Fibroblast of lung (primary cell): ENCODE results near the gene ADGRV1. TPM values are rescaled to one million over a fixed set of nuclear protein-coding genes. Genes with fewer than 3 reads are reported as not detected.
A peak's percentile ranks its signal among the peaks of the same experiment; 100 is the strongest.

Source experiments
- DNase-seq, 2 donors: peaks; one replicate each; pipeline versions ENCODE4 v3.0.0 to v3.0.0-alpha.2; 2010; ENCODE audit warnings: low read depth in 2 of 2
- H2AFZ ChIP-seq: 2 replicates; pipeline ENCODE4 v1.5.1; 2012; ENCODE audit warnings: low read length, control low read depth, inconsistent platforms
- H3K27ac ChIP-seq: 2 replicates; pipeline ENCODE4 v1.5.1; 2011; ENCODE audit warnings: low read length, control low read depth; ENCODE audit not compliant: insufficient read depth
- H3K27me3 ChIP-seq: 2 replicates; pipeline ENCODE4 v1.5.1; 2011; ENCODE audit warnings: mild to moderate bottlenecking, low read length; ENCODE audit not compliant: control insufficient read depth, insufficient read depth
- H3K36me3 ChIP-seq: 2 replicates; pipeline ENCODE4 v1.5.1; 2011; ENCODE audit warnings: low read length; ENCODE audit not compliant: control insufficient read depth, insufficient read depth
- H3K4me1 ChIP-seq: 2 replicates; pipeline ENCODE4 v1.5.1; 2011; ENCODE audit warnings: low read length; ENCODE audit not compliant: control insufficient read depth, insufficient read depth; ENCODE audit errors: extremely low read depth
- H3K4me2 ChIP-seq: 2 replicates; pipeline ENCODE4 v1.5.1; 2011; ENCODE audit warnings: low read length, control low read depth; ENCODE audit not compliant: insufficient read depth; ENCODE audit errors: extremely low read depth
- H3K4me3 ChIP-seq, 4 experiments: fragments of 200-600 bp in 1 of 4; sonication (generic) in 1 of 4; replicated peaks in 1 of 4; 2 replicates each; pipeline ENCODE4 v1.5.1; 2011 to 2016; ENCODE audit warnings: low read length in 4 of 4, low read depth in 3 of 4, mild to moderate bottlenecking in 3 of 4, control low read depth in 2 of 4, inconsistent platforms in 1 of 4, mixed read lengths in 1 of 4; ENCODE audit not compliant: insufficient read depth in 1 of 4; ENCODE audit errors: control extremely low read depth in 1 of 4
- H3K79me2 ChIP-seq: 2 replicates; pipeline ENCODE4 v1.5.1; 2012; ENCODE audit warnings: mild to moderate bottlenecking, low read length, inconsistent platforms; ENCODE audit not compliant: control insufficient read depth, insufficient read depth
- H3K9ac ChIP-seq: 2 replicates; pipeline ENCODE4 v1.5.1; 2011; ENCODE audit warnings: mild to moderate bottlenecking, low read length, control low read depth; ENCODE audit not compliant: insufficient read depth
- H3K9me3 ChIP-seq: 2 replicates; pipeline ENCODE4 v1.5.1; 2012; ENCODE audit warnings: low read depth, low read length; ENCODE audit not compliant: control insufficient read depth, insufficient read depth
- H4K20me1 ChIP-seq: 2 replicates; pipeline ENCODE4 v1.5.1; 2011; ENCODE audit warnings: low read length; ENCODE audit not compliant: control insufficient read depth, insufficient read depth; ENCODE audit errors: extremely low read depth
- EZH2 ChIP-seq: IDR thresholded peaks from 2 replicates; pipeline ENCODE4 v1.5.1; 2012; ENCODE audit warnings: low read length, control low read depth, mild to moderate bottlenecking; ENCODE audit errors: missing control alignments
- polyA plus RNA-seq, 2 donors: library from polyadenylated mRNA; depleted of rRNA in 1 of 2; stranded (reverse) in 1 of 2; unstranded in 1 of 2; fragments of >200 nt; gene quantifications; 2 replicates each; pipeline ENCODE4 v1.2.1, GENCODE V29; 2011 to 2012; ENCODE audit warnings: missing spikeins in 1 of 2
- total RNA-seq: library from RNA; depleted of rRNA; stranded (reverse); fragments of >200 nt; gene quantifications from 2 replicates; pipeline ENCODE4 v1.2.1, GENCODE V29; 2014
- TF ChIP-seq, protein P1 (sequence below), 2 donors: IDR thresholded peaks in 1 of 2; conservative IDR thresholded peaks in 1 of 2; 1 replicate in 1 of 2; 2 replicates in 1 of 2; pipeline ENCODE4 v1.5.1; 2011 to 2012; ENCODE audit warnings: low read length in 2 of 2, control low read depth in 1 of 2, inconsistent platforms in 1 of 2, low read depth in 1 of 2, mild to moderate bottlenecking in 1 of 2

The ADGRV1 gene
- total and polyA plus RNA-seq, 2 donors (not counting 1 experiment from before 2014, with no cell fraction given) = 0.15 to 0.17 TPM

DNA sequence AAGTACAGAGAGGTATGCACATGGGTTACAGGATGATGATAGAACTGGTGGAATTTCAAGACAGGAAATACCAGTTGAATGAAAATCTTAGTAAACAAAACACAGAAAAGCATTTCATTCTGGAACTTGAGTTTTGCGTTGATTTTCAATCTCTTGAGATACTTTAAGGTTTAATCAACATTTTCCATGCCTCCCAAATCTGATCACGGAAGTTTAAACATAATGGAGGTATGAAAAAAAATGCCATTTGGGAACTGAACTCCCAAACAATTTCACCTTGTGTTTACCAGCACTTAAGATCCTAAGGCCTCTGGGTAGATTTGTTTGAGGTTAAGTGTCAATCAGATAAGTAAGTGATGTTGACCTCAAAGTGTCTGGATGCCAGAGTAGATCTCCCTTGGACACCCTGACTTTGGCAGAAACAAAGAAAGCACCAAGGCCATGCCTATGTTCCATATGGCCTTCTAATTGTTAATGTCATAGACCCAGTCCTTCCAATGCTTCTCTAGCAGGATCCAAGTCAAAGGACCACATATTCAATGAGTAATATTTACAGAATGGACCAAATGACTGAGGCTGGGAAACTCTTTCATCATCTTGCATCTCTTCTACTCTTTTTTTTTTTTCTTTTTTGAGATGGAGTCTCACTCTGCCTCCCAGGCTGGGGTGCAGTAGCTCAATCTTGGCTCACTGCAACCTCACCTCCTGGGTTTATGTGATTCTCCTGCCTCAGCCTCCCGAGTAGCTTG is 607.6 kb downstream of the ADGRV1 start:
- Histone ChIP-seq H3K27ac (no peak overlapping the region), H3K27me3 (no peaks in the 10 kb centered on the region), H3K9ac (no peak overlapping the region), H3K4me1 (peaks cover 4% of the 10 kb centered on the region), H3K4me2 (no peak overlapping the region), H3K79me2 (no peaks in the 10 kb centered on the region), H4K20me1 (no peaks in the 10 kb centered on the region), H3K4me3 (no peak overlapping the region), H2AFZ (no peak overlapping the region), H3K36me3 (no peaks in the 10 kb centered on the region), H3K9me3 (no peaks in the 10 kb centered on the region)
- TF ChIP-seq EZH2 = no peak
- TF ChIP-seq, protein P1, sequence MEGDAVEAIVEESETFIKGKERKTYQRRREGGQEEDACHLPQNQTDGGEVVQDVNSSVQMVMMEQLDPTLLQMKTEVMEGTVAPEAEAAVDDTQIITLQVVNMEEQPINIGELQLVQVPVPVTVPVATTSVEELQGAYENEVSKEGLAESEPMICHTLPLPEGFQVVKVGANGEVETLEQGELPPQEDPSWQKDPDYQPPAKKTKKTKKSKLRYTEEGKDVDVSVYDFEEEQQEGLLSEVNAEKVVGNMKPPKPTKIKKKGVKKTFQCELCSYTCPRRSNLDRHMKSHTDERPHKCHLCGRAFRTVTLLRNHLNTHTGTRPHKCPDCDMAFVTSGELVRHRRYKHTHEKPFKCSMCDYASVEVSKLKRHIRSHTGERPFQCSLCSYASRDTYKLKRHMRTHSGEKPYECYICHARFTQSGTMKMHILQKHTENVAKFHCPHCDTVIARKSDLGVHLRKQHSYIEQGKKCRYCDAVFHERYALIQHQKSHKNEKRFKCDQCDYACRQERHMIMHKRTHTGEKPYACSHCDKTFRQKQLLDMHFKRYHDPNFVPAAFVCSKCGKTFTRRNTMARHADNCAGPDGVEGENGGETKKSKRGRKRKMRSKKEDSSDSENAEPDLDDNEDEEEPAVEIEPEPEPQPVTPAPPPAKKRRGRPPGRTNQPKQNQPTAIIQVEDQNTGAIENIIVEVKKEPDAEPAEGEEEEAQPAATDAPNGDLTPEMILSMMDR (conservative IDR thresholded peaks at IDR 0.05 in 1 of 2, IDR thresholded peaks at IDR 0.05 in 1 of 2; ENCODE audit: low read depth in 1 of 2, low read length in 2 of 2) = no peak
- DNase-seq = peak in 1 of 2 donors; percentile 68

DNA sequence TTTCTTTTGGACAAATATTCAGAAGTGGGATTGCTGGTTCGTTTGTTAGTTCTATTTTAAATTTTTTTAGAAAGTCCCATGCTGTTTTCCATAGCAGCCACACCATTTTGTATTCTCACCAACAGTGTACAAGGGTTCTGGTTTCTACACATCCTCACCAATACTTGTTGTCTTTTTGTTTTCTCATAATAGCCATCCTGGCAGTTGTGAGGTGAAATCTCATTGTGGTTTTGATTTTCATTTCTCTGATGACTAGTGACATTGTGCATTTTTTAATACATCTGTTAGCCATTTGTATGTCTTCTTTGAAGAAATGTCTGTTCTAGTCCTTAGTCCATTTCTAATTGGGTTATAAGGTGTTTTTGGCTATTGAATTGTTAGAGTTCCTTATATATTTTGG is 610.3 kb downstream of the ADGRV1 start:
- H3K36me3 ChIP-seq = no peaks in the 10 kb centered on the region
- H3K4me1 ChIP-seq = no peaks in the 10 kb centered on the region
- H3K79me2 ChIP-seq = no peaks in the 10 kb centered on the region
- H4K20me1 ChIP-seq = no peaks in the 10 kb centered on the region
- no peaks in the 10 kb centered on the region for H3K9me3 ChIP-seq
- H3K27ac ChIP-seq = no peak overlapping the region
- no peak overlapping the region for H3K4me2 ChIP-seq
- H3K4me3 ChIP-seq = no peak overlapping the region
- H2AFZ ChIP-seq = no peak overlapping the region
- TF ChIP-seq, protein P1 (conservative IDR thresholded peaks at IDR 0.05 in 1 of 2, IDR thresholded peaks at IDR 0.05 in 1 of 2; ENCODE audit: low read depth in 1 of 2, low read length in 2 of 2) = no peak
- no peak for TF ChIP-seq EZH2
- H3K27me3 ChIP-seq = no peaks in the 10 kb centered on the region
- no peak overlapping the region for H3K9ac ChIP-seq
- DNase-seq = no peak

DNA sequence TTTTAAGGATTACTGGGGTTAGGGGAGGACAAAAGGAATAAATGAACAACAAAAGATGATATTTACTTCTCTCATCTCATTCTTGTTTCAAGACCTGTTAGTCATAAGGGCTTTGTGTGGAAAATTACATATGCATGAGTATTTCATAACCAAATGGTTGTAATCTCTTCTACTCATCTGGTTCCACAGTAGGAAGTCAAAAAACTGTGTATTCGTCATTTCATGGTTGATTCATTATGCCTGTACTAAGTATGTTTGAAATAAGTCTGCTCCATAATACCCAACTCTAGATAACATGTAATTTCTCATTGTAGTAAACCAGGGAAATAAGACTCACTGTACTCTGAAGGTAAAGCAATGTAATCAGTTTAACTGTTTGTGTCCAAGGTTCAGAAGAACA is 611.7 kb downstream of the ADGRV1 start:
- Histone ChIP-seq H3K79me2 (no peaks in the 10 kb centered on the region), H3K4me2 (no peak overlapping the region), H2AFZ (no peak overlapping the region), H3K27me3 (no peaks in the 10 kb centered on the region), H3K9me3 (no peaks in the 10 kb centered on the region), H3K4me3 (no peak overlapping the region), H3K36me3 (no peaks in the 10 kb centered on the region), H3K9ac (no peak overlapping the region), H4K20me1 (no peaks in the 10 kb centered on the region), H3K4me1 (no peaks in the 10 kb centered on the region), H3K27ac (no peak overlapping the region)
- peak; percentile 63 to 74 for DNase-seq
- TF ChIP-seq EZH2 = no peak
